Measurements from ENCODE around the gene PARD6G. TPM values are rescaled to one million over a fixed set of nuclear protein-coding genes. Genes with fewer than 3 reads are reported as not detected.

Gene PARD6G
- total and polyA plus RNA-seq, 2 of the 8 experiments (the other 6 are each of a cell fraction or from before 2014, with no cell fraction given), result 11.3 to 17.9 TPM

GRCh38 chr18:80119111-80119510 is 128.2 kb downstream of the PARD6G start (continued):
- TF ChIP-seq CTCF (IDR thresholded peaks at IDR 0.05; ENCODE audit: control extremely low read depth in 1 of 3, insufficient read depth in 1 of 3, low read depth in 1 of 3, low read length in 3 of 3) (no peak), HDAC6 (IDR thresholded peaks at IDR 0.05; ENCODE audit: low read depth, low read length) (no peak), EGR1 (IDR thresholded peaks at IDR 0.05; ENCODE audit: borderline replicate concordance, low read depth, low read length) (no peak), SIX5 (IDR thresholded peaks at IDR 0.05; ENCODE audit: low read depth, low read length) (no peak), POLR2A (IDR thresholded peaks at IDR 0.05; ENCODE audit: control extremely low read depth in 1 of 2, low read depth in 2 of 2, low read length in 2 of 2) (no peak), MAX (IDR thresholded peaks at IDR 0.05) (no peak), CTBP2 (IDR thresholded peaks at IDR 0.05; ENCODE audit: borderline replicate concordance, insufficient read depth, insufficient read length, low read length) (no peak), RXRA (IDR thresholded peaks at IDR 0.05; ENCODE audit: insufficient read depth, low read depth, low read length) (no peak), BRCA1 (IDR thresholded peaks at IDR 0.05; ENCODE audit: low read depth, low read length) (no peak), RNF2 (IDR thresholded peaks at IDR 0.05; ENCODE audit: borderline replicate concordance, low read depth, low read length, missing control alignments, poor library complexity, severe bottlenecking) (no peak), E2F6 (IDR thresholded peaks at IDR 0.05) (no peak), SP2 (IDR thresholded peaks at IDR 0.05; ENCODE audit: low read length) (no peak), GABPA (IDR thresholded peaks at IDR 0.05; ENCODE audit: borderline replicate concordance, insufficient read depth, low read length) (no peak), SP1 (IDR thresholded peaks at IDR 0.05; ENCODE audit: low read depth, low read length) (0 out of 2 replicates have a peak, but pooled peaks have one; percentile 27), JUND (IDR thresholded peaks at IDR 0.05; ENCODE audit: low read length) (no peak), JUN (IDR thresholded peaks at IDR 0.05; ENCODE audit: low read depth, low read length) (no peak), CBX8 (IDR thresholded peaks at IDR 0.05; ENCODE audit: borderline replicate concordance, low read depth, low read length) (no peak), NRF1 (IDR thresholded peaks at IDR 0.05; ENCODE audit: low read depth, low read length) (no peak), SP4 (IDR thresholded peaks at IDR 0.05; ENCODE audit: low read length) (no peak), CEBPB (IDR thresholded peaks at IDR 0.05; ENCODE audit: low read depth, low read length) (no peak), SUZ12 (IDR thresholded peaks at IDR 0.05; ENCODE audit: low read length) (no peak), KDM5A (IDR thresholded peaks at IDR 0.05; ENCODE audit: low read length) (no peak)

Data from H1 (cell line).